HG03095 (cell line): ENCODE data around the gene CENPT.

Source experiments
- ATAC-seq: cut with Tn5 transposase; IDR thresholded peaks from one replicate; pipeline ENCODE4 v1.9.1; 2021; ENCODE audit warnings: moderate library complexity; ENCODE audit not compliant: unreplicated experiment

CENPT gene, protein sequence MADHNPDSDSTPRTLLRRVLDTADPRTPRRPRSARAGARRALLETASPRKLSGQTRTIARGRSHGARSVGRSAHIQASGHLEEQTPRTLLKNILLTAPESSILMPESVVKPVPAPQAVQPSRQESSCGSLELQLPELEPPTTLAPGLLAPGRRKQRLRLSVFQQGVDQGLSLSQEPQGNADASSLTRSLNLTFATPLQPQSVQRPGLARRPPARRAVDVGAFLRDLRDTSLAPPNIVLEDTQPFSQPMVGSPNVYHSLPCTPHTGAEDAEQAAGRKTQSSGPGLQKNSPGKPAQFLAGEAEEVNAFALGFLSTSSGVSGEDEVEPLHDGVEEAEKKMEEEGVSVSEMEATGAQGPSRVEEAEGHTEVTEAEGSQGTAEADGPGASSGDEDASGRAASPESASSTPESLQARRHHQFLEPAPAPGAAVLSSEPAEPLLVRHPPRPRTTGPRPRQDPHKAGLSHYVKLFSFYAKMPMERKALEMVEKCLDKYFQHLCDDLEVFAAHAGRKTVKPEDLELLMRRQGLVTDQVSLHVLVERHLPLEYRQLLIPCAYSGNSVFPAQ

DNA sequence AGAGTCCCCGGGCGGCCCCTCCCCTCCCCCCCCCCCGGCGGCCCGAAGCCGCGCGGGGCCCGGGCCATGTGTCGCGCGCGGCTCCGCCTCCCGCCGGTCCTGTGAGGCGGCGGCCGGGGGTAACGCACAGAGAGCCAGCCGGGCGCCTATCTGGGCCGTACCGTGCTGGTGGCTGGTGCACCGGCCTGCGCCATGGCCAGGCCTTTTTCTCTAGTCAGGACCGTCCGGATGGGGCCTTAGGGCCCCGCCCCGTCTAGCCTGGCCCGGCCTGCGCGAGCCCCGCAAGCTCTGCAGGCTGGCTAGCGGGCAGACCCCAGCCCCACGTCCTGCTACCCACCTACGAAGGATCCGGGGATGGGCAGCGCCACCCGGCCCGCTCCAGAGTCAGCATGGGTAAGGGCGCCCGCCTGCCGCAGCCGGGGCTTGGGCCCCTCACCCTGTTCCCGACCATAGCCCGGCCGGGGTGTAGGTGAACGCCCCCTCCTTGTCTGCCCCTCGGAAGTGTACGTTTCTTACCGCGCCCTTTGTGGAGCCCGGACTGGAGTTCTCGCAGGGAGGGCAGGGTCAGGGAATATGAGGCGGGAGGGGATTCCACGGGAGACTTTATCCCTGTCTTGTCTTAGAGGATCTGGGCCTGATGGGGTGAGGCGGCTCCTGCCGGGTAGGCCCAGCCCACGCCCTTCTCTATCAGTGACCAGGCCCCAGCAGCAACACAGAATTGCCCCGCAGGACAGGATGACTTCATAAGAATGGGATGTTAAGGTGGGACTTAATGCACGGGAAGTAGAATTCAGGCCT lies at the start of gene CENPT:
CENPT (minus strand) TSS at position 630 of the 798 bp plus-strand sequence. CDS start 13,834 bp downstream, outside the sequence.
- peak; percentile 25 for ATAC-seq

GRCh38 chr16:67897231-67897630 lies 49.7 kb upstream of the CENPT start:
- no peak for ATAC-seq

DNA sequence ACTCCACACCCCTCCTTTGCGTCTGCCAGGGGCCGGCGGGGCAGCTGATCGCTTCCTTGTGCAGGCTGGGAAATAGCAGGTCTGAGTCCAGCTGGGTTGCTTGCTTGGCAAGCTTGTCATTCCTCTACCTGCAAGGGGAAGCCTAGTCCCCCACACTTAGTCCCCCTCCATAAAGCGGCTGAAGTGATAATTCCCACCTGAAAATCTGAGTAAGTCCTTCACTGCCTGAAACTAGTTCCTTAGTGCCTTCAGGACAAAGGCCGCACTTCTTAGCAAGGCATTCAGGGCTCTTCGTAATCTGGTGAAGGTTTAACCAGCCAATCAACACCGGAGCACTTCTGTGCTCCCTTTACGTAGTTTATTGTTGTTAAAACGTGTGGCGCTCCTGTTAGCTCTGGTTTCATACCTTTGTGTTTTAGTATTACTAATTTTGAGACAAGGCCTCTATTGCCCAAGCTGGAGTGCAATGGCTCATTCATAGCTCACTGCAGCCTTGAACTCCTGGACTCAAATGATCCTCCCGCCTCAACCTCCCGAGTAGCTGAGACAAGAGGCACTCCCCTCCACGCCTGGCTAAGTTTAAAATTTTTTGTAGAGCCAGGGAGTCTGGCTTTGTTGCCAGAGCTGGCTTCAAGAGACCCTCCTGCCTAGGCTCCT lies 46.4 kb upstream of the CENPT start:
- peak; percentile 5 for ATAC-seq

DNA sequence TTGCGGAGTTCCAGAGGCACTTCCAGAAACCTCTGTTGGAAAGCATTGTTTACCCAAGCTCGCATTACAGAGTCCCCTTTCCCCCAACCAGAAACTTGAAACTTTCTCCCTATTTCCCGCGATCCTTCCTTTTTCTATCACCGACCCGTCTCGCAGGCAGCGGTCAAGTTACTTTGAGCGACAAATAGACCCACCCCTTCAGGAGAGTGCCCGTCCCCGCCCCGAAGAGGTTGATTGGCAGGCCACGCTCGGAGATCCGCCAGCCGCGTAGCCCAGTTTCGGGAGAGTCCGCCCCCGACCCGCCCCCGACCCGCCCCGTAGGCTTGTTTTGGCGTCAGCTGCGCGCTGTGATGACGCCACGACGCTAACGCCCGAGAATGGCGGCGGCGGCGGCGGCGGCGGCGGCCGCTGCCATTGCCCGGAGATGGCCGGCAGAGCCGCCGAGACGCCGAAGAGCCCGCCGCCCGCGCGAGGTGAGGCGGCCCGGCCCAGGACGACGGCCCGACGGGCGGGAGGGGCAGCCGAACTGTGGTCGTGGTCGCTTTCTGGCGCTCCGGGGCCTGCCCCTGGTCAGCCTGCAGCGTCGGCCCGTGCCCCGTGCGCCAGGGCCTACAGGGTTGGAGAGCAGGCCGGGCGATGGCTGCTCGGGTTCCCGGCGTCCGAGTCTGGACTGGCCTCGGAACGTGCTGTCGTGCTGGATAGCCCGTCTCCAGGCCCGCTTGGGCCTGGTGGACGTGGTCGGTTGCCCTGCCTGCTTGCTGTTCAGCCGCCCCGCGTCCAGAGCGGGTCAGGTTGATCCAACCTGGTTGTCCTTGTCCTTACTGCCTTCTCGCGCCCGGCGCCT lies 45.6 kb upstream of the CENPT start, which contains the start of gene PSKH1:
PSKH1 (plus strand) TSS at position 356 of the 844 bp plus-strand sequence. CDS start 15,496 bp downstream, outside the sequence.
- ATAC-seq = peak; percentile 87

DNA sequence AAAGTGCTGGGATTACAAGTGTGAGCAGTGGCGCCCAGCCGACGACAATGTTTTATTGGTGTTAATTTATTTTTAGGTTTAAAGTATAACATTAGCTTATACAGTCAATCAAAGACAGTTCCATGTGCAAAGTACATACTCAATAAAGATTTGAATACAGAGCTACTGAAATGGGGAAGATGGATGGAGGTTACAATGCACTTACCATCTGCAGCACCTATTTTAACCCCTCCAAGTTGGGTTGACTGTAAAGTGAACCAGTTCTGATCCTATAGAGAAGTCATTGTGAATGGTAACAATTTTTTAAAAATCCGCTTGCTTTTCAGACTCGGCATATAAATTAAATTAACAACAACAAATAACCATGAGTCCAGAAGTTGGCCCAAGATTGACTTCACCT lies 44.9 kb upstream of the CENPT start:
- no peak for ATAC-seq

GRCh38 chr16:67888331-67888730 lies 40.8 kb upstream of the CENPT start:
- no peak for ATAC-seq

DNA sequence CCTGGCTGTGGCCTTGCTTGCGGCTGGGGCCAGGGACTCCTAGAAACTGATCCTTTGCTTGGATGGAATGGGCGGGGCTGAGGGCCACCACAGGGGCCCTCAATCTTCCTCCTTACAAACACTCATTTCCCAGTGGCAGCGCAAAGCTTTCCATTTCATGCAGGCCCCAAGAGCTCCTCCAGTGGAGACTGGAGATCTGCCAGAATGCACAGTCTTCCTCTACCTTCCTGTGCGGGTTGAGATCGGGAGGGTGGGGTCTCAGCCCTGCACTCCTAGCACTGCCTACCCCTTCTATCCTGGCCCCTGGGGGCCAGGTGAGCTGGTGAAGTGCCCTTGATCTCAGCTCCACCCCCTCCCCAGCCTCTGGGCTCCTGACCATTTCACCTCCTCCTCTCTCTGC lies 38.9 kb upstream of the CENPT start:
- no peak for ATAC-seq

DNA sequence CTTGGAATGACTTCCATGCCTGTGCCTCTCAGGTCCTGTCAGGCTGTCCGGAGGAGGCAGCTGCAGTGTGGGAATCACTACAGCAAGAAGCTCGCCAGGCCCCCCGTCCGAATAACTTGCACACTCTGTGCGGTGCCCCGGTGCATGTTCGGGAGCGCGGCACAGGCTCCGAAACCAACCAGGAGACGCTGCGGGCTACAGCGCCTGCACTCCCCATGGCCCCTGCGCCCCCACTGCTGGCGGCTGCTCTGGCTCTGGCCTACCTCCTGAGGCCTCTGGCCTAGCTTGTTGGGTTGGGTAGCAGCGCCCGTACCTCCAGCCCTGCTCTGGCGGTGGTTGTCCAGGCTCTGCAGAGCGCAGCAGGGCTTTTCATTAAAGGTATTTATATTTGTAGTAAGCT lies 38.5 kb upstream of the CENPT start:
- no peak for ATAC-seq

DNA sequence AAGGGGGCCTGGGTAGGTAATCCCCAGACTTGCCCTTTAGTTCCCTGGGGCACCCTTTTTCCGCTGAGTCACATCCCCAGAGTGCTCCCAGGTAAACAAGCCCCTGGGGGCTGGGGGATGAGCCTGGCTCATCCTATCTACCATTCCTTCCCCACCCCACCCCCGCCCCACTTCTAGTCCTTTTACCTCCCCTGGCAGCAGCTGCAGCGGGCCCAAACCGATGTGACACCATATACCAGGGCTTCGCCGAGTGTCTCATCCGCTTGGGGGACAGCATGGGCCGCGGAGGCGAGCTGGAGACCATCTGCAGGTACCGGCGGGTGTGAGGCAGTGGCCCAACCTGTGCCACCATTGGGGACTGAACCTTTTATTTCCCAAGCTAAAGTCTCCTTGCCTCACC lies 38.1 kb upstream of the CENPT start:
- no peak for ATAC-seq

DNA sequence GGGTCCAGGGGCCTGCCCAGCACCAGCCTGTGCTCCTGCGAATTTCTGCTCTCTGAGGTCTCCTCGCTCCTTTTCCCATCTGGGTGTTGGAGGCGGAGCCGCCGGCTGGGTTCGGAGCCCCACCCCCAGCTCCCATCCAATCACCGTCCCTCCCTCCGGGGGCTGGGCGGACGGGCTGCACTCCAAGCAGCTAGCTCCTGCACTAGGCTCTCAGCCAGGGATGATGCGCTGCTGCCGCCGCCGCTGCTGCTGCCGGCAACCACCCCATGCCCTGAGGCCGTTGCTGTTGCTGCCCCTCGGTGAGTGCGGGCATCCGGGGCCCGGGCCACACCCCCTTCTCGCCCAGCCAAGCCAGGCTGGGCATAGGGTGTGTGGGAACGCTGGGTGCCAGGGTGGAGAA lies 37.2 kb upstream of the CENPT start, which contains the start of gene NRN1L:
NRN1L (plus strand) TSS at position 202 of the 400 bp plus-strand sequence; CDS start at position 221, 19 bp downstream.
- ATAC-seq = no peak

DNA sequence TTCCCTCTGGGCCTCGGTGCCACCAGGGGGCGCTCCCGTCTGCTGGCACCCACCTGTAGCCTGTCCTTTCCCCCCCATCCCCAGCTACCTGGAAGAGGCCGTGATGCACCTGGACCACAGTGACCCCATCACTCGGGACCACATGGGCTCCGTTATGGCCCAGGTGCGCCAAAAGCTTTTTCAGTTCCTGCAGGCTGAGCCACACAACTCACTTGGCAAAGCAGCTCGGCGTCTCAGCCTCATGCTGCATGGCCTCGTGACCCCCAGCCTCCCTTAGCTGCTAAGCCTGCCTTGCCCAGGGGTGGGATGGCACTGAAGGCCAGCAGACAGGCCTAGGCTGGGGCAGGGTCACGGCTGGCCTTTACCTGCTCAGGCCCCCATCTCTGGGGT lies 36.4 kb upstream of the CENPT start:
- ATAC-seq = no peak

DNA sequence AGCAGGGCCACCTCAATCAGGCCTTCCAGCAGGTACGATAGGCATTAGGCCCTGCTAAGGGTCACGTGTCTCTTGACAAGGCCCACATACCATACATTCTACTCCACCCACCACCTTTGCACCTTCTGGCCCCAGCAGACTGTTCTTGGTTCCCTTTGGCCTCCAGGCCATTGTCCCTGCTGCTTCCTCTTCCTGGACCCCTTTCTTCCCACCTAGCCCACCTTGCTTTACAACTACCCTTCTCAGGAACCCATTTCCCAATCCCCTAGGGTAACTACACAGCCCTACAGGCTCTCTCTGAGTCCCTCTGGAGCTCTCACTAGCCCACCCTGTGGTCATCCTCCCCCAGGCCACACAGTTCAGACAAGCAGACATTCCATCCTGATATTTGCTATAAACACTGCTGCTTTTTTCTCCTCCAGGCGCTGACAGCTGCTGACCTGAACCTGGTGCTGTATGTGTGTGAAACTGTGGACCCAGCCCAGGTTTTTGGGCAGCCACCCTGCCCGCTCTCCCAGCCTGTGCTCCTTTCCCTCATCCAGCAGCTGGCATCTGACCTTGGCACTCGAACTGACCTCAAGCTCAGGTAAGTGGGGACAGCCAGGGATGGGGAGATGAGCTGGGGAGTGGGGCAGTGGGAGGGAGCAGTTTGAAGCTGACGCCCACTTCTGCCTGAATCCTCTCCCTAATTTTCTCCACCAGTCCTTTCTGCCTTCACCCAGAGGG lies 35.8 kb upstream of the CENPT start:
- no peak for ATAC-seq

- no peak for ATAC-seq
Observed at GRCh38 chr16:67882374-67883145, 35.1 kb upstream of the CENPT start.

DNA sequence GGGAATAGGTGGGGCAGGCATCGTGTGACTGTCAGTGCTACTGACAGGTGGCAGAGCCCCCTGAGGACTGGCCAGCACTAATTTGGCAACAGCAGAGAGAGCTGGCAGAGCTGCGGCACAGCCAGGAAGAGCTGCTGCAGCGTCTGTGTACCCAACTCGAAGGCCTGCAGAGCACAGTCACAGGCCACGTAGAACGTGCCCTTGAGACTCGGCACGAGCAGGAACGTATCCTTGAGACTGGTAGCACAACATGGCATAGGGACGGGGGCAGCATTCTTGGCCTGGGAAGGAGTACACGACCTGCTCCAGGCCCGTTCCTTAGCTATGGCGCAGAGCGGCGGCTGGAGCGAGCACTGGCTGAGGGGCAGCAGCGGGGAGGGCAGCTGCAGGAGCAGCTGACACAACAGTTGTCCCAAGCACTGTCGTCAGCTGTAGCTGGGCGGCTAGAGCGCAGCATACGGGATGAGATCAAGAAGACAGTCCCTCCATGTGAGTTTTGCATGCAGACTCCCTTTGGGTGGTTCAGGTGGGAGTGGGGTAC lies 34.2 kb upstream of the CENPT start:
- no peak for ATAC-seq

- no peak for ATAC-seq
Observed at GRCh38 chr16:67880584-67880983, 33.1 kb upstream of the CENPT start.

GRCh38 chr16:67879936-67880335 lies 32.4 kb upstream of the CENPT start:
- no peak for ATAC-seq

DNA sequence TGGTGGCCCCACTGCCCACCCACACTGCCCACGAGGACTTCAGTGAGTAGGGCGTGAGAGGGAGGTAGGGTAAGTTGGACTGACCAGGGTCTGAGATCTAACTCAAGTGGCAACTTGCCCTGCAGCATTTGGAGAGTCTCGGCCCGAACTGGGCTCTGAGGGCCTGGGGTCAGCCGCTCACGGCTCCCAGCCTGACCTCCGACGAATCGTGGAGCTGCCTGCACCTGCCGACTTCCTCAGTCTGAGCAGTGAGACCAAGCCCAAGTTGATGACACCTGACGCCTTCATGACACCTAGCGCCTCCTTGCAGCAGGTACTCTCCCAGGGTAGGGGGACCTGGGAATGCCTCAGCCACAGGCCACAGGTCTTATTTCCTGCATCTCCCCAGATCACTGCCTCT lies 32.0 kb upstream of the CENPT start:
- ATAC-seq = no peak

DNA sequence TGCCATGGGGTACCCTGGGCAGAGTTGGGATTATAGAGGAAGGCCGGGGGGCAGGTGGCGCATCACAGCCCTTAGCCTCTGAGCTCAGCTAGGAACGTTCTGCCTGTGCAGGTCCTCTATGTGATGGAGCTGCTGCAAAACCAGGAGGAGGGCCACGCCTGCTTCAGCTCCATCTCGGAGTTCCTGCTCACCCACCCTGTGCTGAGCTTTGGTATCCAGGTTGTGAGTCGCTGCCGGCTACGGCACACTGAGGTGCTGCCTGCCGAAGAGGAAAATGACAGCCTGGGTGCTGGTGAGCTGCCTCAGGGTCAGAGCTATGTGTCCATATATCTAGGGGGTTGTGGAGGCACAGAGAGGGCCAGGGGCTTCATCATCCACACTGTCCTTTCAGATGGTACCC lies 31.4 kb upstream of the CENPT start:
- ATAC-seq = no peak
